ENCODE measurements around the gene RTN4RL1. TPM values are rescaled to one million over a fixed set of nuclear protein-coding genes. Genes with fewer than 3 reads are reported as not detected.

Gene RTN4RL1
- total and polyA plus RNA-seq, 2 donors from 2014 or later = 2.0 to 10.7 TPM

GRCh38 chr17:1959871-1960544 lies 65.1 kb downstream of the RTN4RL1 start:
- intact Hi-C loops (cut with DNase I) = no loop called here

GRCh38 chr17:1958134-1958881 lies 66.8 kb downstream of the RTN4RL1 start:
- H3K27me3 ChIP-seq (ENCODE audit: control insufficient read depth, insufficient read depth, low read length) = no peaks in the 10 kb centered on the region
- no peaks in the 10 kb centered on the region for H3K9me3 ChIP-seq (ENCODE audit: control insufficient read depth in 2 of 3, insufficient read depth in 1 of 3, low read length in 3 of 3)
- no peaks in the 10 kb centered on the region for H3K36me3 ChIP-seq (ENCODE audit: control insufficient read depth in 2 of 3, insufficient read depth in 3 of 3, low read length in 3 of 3)
- peaks cover 0 to 5% (median 2%) of the 10 kb centered on the region in 3 donors for H3K4me1 ChIP-seq (ENCODE audit: control insufficient read depth in 2 of 3, insufficient read depth in 2 of 3, low read depth in 1 of 3, low read length in 3 of 3)
- TF ChIP-seq, protein P1, sequence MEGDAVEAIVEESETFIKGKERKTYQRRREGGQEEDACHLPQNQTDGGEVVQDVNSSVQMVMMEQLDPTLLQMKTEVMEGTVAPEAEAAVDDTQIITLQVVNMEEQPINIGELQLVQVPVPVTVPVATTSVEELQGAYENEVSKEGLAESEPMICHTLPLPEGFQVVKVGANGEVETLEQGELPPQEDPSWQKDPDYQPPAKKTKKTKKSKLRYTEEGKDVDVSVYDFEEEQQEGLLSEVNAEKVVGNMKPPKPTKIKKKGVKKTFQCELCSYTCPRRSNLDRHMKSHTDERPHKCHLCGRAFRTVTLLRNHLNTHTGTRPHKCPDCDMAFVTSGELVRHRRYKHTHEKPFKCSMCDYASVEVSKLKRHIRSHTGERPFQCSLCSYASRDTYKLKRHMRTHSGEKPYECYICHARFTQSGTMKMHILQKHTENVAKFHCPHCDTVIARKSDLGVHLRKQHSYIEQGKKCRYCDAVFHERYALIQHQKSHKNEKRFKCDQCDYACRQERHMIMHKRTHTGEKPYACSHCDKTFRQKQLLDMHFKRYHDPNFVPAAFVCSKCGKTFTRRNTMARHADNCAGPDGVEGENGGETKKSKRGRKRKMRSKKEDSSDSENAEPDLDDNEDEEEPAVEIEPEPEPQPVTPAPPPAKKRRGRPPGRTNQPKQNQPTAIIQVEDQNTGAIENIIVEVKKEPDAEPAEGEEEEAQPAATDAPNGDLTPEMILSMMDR (IDR thresholded peaks at IDR 0.05; ENCODE audit: borderline replicate concordance, extremely low read depth, insufficient read depth) = no peak
- no peak overlapping the region for H3K27ac ChIP-seq (ENCODE audit: low read depth in 2 of 2, low read length in 2 of 2)
- intact Hi-C loops (cut with DNase I) = no loop called here
- no peak overlapping the region for H3K4me3 ChIP-seq (ENCODE audit: low read length in 3 of 3)
- peak in 3 of 5 donors; percentile 45 to 58 (median 55) for DNase-seq
- no peak overlapping the region for H3K9ac ChIP-seq (ENCODE audit: low read length in 3 of 3)
- FAIRE-seq = no peak

More at GRCh38 chr17:1959871-1960544, 65.1 kb downstream of the RTN4RL1 start:
- H3K27ac ChIP-seq (ENCODE audit: low read depth in 2 of 2, low read length in 2 of 2) = no peak overlapping the region
- H3K27me3 ChIP-seq (ENCODE audit: control insufficient read depth, insufficient read depth, low read length) = no peaks in the 10 kb centered on the region
- H3K9me3 ChIP-seq (ENCODE audit: control insufficient read depth in 2 of 3, insufficient read depth in 1 of 3, low read length in 3 of 3) = no peaks in the 10 kb centered on the region
- H3K4me3 ChIP-seq (ENCODE audit: low read length in 3 of 3) = no peak overlapping the region
- FAIRE-seq (no peak), DNase-seq (peak in 4 of 5 donors; percentile 39 to 77 (median 68))
- H3K36me3 ChIP-seq (ENCODE audit: control insufficient read depth in 2 of 3, insufficient read depth in 3 of 3, low read length in 3 of 3) = no peaks in the 10 kb centered on the region
- H3K9ac ChIP-seq (ENCODE audit: low read length in 3 of 3) = no peak overlapping the region
- TF ChIP-seq, protein P1 (IDR thresholded peaks at IDR 0.05; ENCODE audit: borderline replicate concordance, extremely low read depth, insufficient read depth) = no peak
- peaks cover 0 to 5% (median 2%) of the 10 kb centered on the region in 3 donors for H3K4me1 ChIP-seq (ENCODE audit: control insufficient read depth in 2 of 3, insufficient read depth in 2 of 3, low read depth in 1 of 3, low read length in 3 of 3)

DNA sequence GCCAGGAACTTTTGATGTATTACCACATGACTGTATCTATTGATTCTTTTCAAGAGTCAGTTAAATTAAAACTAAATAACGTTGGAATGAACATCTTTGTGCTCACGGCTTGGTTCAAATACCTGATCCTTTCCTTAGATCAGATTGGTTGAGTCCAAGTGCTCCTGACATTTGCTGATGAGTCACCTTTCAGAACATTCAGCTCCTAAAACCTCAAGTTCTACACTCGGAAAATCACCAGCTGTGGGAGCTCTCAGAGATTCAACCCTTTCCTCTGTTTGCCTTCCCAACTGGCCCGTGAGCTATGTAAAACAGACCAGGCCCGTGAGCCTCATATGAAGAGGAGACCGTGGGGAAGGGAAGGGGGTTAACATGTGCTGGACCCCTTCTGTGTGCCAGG lies 68.1 kb downstream of the RTN4RL1 start:
- intact Hi-C loops (cut with DNase I) = no loop called here
- no peak overlapping the region for H3K4me3 ChIP-seq (ENCODE audit: low read length in 3 of 3)
- no peaks in the 10 kb centered on the region for H3K9me3 ChIP-seq (ENCODE audit: control insufficient read depth in 2 of 3, insufficient read depth in 1 of 3, low read length in 3 of 3)
- peaks cover 0 to 5% (median 2%) of the 10 kb centered on the region in 3 donors for H3K4me1 ChIP-seq (ENCODE audit: control insufficient read depth in 2 of 3, insufficient read depth in 2 of 3, low read depth in 1 of 3, low read length in 3 of 3)
- no peak overlapping the region for H3K9ac ChIP-seq (ENCODE audit: low read length in 3 of 3)
- no peak overlapping the region for H3K27ac ChIP-seq (ENCODE audit: low read depth in 2 of 2, low read length in 2 of 2)
- H3K27me3 ChIP-seq (ENCODE audit: control insufficient read depth, insufficient read depth, low read length) = no peaks in the 10 kb centered on the region
- H3K36me3 ChIP-seq (ENCODE audit: control insufficient read depth in 2 of 3, insufficient read depth in 3 of 3, low read length in 3 of 3) = no peaks in the 10 kb centered on the region
- DNase-seq (no peak), FAIRE-seq (no peak)
- TF ChIP-seq, protein P1 (IDR thresholded peaks at IDR 0.05; ENCODE audit: borderline replicate concordance, extremely low read depth, insufficient read depth) = no peak
